Testis (tissue), 2 donors: ENCODE data around the gene LRRC27.

Experiments
- POLR2A ChIP-seq: fragments of 450-650 bp; IDR thresholded peaks from one replicate; pipeline ENCODE4 v1.6.1; 2017; ENCODE audit warnings: antibody characterized with exemption, mild to moderate bottlenecking, moderate library complexity
- TF ChIP-seq, protein P1 (sequence below), 3 experiments: fragments of 450-650 bp in 2 of 3; fragments of 200-600 bp in 1 of 3; sonication (generic) in 1 of 3; IDR thresholded peaks; one replicate each; pipeline ENCODE4 v1.5.1; 2016 to 2019; ENCODE audit warnings: antibody characterized with exemption in 3 of 3, mild to moderate bottlenecking in 2 of 3, moderate library complexity in 1 of 3

DNA sequence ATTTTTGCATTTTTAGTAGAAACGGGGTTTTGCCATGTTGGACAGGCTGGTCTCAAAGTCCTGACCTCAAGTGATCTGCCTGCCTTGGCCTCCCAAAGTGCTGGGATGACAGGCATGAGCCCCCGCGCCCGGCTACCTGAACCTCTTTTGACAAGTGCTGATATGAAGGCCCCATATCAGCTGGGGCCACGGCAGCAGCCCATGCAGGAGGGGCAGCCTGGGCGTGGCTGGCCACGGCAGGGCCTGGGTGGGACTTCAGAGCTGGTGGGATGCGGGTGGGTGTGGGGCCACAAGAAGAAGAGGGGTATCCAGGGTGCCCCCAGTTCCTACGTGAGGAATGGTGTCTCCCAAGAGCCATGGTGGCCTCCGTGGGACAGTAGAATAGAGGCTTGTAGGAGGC, 6.9 kb downstream of the LRRC27 start:
- TF ChIP-seq, protein P1, sequence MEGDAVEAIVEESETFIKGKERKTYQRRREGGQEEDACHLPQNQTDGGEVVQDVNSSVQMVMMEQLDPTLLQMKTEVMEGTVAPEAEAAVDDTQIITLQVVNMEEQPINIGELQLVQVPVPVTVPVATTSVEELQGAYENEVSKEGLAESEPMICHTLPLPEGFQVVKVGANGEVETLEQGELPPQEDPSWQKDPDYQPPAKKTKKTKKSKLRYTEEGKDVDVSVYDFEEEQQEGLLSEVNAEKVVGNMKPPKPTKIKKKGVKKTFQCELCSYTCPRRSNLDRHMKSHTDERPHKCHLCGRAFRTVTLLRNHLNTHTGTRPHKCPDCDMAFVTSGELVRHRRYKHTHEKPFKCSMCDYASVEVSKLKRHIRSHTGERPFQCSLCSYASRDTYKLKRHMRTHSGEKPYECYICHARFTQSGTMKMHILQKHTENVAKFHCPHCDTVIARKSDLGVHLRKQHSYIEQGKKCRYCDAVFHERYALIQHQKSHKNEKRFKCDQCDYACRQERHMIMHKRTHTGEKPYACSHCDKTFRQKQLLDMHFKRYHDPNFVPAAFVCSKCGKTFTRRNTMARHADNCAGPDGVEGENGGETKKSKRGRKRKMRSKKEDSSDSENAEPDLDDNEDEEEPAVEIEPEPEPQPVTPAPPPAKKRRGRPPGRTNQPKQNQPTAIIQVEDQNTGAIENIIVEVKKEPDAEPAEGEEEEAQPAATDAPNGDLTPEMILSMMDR (IDR thresholded peaks at IDR 0.05) = no peak
- TF ChIP-seq POLR2A = no peak
